Stimulated activated CD4-positive, alpha-beta T cell treated with anti-CD3 and anti-CD28 coated beads, Interleukin-15, amount 100 ng/mL, for 48 hours (primary cell): ENCODE results near the gene PTPRR.

Experiments
- DNase-seq, 2 donors: peaks; one replicate each; pipeline ENCODE4 v3.0.0-alpha.2; 2020; ENCODE audit warnings: low read depth in 2 of 2

The PTPRR gene

DNA sequence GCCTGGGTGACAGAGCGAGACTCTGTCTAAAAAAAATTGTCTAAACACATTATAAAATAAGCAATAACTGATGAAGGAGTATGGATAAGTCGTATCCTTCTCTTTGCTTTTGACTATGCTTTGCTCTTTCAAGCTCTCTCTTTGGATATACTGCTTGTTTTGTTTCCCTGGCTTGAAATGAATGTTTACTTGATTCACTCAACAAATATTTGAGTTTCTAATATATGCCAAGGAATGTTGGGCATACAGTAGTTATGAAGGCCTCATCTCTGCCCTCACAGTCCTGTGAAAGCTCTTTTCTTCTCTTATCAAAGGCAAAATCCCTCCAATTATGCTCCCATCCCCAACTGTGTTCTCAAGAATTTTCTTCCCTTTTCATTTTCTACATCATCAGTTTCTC lies 123.5 kb downstream of the PTPRR start:
- no peak for DNase-seq

GRCh38 chr12:70795608-70796007 lies 124.9 kb downstream of the PTPRR start:
- no peak for DNase-seq

DNA sequence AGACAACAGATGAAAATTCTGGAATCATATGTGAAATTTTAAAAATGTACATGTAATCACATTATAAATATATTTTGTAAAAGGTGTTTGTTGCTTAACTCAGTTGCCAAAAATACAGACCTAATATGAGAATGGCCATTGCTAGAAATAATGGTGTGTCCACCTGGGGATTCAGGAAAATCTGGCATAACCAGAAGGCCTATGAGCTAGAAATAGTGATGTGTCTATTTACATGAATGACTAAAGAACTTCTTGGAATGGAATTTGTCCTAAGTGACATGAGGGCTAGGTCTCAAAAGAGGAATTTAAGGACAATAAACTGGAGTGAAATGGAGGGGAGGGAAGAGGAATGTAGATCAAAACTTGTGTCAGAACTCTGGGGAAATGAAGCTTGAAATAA lies 126.4 kb downstream of the PTPRR start:
- DNase-seq = no peak

DNA sequence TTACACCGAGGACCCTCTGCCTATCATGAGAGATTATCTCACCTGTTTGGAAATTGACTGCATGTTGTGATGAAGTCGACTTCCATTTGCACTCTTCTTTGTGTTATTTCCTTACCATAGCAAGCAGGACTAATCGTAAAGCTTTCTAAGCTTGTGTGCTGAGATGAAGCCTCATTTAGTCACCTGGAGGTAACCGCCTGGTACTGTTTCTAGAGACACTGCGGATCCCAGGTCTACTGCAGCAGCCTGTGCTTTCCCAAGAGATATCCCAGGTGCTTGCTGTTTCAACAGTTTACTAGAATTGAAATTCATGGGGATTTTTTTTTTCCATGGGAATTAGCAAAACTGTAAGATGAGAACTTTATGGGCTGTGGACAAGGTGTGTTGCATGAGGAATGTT lies 131.8 kb downstream of the PTPRR start:
- no peak for DNase-seq

DNA sequence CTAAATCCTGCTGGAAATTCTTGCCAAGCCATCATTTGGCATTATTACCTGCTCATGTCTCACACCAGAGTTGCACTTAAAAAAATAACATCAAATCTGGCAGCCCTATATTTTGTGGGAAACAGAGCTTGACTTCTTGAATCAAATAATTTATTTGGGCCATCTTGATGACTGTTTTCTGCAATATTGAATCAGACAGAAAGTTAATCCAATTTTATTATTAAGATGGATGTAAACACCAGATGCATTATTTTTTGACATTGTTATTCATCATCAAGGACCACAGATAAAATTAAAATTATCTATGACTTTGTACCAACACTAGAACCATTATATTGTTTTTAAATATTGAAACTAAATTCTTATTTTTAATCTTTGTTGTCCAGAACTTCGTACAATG lies 132.9 kb downstream of the PTPRR start:
- no peak for DNase-seq

DNA sequence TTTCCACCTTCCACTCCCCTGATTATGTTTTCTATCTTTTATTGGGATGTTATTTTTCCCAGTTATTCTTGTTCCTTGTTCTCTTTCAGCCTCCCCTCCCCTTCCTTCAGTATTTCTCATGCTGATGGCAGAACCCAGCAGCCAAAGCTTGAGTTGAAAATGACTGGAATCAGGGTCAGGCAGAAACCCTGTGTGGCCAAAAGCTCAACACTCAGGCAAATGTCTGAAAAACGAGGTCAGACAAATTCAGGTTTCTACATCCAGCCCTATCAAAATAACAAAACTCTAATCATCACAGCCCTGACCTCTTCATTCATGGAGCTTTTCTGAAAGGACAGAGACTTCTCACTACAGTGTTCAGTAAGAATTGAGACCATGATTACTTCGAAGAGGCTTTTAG lies 134.6 kb downstream of the PTPRR start:
- DNase-seq = no peak

DNA sequence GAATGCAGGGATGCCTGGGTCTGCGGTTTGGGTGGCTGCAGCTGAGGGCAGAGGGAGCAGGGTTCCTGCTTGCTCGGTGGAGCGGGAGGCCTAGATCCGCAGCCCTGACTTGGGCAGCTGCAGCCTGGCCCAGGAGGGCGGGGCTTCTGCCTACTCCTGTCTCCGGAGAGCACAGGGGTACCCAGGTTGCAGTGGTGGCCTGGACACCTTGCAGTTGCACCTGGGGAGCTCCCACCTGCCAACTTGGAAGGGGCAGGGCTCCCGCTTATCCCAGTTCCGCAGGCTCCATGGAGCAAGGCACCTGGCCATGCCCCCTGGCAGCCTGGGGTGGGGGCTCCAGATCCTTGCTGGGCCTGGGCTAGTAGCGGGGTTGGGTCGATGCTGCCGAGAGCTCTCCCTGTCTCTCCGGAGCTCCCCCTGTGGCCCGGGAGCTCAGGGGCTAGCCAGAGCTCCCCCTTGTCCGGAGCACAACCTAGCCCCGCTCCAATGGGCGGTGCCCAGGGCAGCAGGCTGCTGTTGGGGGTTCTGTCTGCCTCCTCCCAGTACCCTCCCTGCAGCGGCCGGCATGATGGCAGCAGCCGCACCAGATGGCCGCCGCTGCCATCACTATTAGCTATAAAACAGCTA lies 136.4 kb downstream of the PTPRR start:
- DNase-seq = no peak

DNA sequence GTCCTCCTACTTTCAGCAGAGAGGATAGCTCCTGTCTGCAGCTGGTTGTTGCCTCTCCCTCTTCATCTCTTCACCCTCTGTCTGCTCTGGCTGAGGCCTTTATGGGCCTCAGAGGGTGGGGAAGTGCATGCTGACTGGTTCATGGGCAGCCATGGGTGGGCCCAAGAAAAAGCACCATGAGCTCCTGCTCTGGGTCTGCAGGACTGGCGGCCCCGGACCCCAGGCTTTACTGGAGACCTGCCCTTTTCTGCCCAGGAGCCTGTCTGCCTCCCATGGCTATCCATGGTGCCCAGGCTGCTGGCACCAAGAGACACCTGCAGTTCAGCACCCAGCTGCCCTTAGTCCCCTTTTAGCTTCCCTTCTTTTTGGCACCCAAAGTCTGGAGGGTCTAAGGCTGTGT lies 137.1 kb downstream of the PTPRR start:
- no peak for DNase-seq

DNA sequence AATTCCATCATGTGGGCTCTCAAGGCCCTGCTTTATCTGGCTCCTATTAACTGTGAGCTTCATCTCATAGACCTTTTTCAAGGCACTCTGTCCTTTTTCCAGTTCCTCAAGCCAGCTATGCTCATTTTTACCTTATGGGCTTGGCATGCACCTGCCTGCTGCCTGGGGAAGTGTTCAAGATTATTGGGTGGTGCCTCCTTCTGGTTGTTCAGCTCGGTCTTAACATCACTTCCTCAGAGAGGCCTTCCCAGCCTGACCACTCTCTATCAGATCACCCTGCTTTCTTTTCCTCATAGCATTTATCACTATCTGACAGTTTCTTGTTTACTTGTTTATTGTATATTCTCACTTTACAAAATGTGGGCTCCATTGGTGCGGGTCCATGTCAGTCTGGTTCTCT lies 141.3 kb downstream of the PTPRR start:
- DNase-seq = no peak

DNA sequence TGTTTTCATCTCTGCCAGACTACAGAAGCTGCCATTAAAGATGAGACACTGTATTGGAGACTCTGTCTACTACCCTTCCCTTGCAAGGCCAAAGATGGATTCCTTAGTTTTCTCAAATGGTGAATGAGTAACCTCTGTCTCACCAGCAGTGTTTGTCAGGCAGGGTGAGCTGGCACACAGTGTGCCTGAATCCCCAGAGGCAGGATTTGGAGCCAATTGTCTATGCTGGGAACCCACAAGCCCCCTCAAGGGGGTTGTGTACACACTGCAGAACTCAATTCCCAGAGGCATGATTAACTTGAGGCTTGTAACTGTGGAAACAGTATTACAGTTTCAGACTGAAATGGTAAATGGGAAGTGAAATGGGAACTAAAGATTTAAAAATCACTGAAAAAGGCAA lies 146.5 kb downstream of the PTPRR start:
- no peak for DNase-seq

DNA sequence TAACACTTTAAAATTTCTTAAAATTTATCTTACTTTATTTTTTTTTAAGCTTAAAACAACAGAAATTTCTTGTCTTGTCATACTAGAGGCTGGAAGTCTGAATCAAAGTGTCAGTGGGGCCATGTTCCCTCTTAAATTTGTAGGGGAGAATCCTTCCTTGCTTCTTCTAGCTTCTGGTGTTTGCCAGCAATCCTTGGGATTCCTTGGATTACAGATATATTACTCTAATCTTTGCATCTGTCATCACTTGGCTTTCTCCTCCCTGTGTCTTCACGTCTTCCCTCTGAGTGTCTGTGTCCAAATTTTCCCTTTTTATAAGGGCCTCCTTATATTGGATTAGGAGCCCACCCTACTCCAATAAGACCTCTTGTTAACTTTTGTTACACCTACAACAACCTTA lies 147.7 kb downstream of the PTPRR start:
- DNase-seq = no peak

DNA sequence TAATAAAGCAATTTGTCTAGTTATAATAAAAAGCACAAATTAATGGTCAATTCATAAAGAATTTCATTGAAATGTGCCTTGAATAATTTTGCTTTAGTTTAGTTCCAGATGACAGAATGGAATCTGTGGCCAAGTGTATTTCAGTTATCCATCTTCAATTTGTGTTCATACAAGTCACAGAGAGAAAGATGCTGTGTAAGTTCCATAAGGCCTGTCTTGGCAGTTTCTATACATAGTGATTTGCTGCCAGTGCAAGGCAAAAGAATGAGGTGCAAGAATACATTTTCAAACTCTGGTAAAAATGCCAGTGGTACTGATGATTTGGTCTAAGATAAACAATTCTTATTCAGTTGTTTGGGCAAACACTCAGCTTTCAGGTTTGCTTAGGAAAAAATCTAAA lies 149.0 kb downstream of the PTPRR start:
- DNase-seq = no peak

GRCh38 chr12:70763666-70764065 lies 156.9 kb downstream of the PTPRR start:
- DNase-seq = no peak

DNA sequence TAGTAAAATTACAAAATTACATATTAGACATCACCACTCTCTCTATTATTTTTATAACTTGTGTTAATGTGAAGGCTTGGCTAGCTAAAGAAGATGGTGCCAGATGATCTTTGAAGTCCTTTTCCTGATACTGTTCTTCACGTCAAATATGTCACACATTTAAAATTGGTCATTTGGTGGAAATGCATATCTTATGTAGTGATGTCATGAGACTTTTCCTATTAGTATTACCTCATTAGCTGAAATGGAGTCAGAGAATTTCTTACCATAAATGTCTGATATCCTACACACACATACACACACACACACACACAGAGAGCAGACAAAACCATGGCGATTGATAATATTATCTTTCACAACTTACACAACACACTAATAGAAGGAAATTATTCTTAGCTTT lies 158.5 kb downstream of the PTPRR start:
- no peak for DNase-seq

GRCh38 chr12:70759161-70759918 lies 161.2 kb downstream of the PTPRR start:
- no peak for DNase-seq

GRCh38 chr12:70758494-70758845 lies 162.1 kb downstream of the PTPRR start:
- DNase-seq = no peak

DNA sequence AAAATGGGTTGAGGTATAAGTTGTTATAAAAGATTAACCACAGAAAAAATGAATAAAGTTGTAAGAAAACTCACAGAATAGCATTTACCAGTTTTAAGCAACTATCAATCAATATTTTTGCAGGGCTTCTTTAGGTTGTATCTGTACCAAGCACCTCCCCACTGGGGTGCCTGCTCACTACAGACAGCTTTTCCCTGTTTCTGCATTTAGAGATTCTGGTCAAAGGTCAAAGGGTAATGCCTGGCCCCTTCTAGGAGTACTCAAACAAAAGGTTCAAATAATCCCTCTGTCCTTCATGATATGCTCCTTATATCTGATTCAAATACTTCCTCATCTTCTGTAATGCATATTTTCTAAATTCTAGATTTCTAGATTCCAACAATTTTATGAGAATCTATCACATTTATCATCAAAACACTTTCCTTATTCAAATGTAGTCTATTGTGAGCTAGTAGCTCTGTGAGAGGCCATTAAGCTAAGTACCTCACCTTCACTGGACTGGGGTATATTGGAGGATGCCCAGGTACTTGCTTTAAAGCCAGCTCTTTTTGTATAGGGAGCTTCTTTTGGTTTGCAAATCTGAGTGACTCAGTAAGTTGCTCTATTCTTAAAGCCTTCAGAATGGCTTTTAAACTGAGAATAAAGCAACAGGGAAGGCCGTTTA lies 162.6 kb downstream of the PTPRR start:
- no peak for DNase-seq

DNA sequence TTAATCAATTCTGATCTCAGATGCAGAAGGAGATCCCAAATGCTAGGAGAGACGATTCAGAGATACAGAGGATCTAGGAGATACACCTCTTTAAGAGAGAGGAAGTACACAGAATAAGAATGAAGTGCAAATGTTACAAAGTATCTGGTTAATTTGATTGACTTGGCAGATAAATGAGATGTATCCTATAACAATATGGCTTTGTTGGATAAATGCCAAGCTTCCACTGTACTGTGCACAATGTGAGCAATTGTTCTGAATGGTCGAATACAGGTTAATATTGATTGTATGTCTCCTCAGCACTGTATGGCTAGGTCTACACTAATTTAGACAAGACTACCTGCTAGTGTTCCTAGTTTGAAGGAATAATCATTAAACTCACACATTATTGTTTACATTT lies 163.7 kb downstream of the PTPRR start:
- DNase-seq = no peak

DNA sequence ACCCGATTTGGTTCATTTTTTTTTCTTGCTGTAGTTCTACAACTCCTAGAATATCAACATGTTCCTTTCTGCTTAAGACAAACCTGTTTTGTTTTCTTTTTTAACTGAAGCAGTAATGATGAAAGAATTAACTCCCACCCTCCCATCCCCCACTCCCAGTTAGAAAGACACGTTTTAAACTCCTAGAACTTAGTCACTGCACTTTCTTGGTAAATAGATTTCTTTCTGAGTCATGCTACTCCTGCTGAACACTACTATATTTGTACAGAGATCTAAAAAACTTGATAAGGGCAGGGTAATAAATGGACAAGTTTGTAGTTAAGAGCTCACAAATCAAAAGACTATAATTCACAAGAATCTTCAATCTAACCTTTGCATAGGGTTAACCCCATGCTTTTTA lies 164.4 kb downstream of the PTPRR start:
- no peak for DNase-seq

GRCh38 chr12:70754330-70754741 lies 166.2 kb downstream of the PTPRR start:
- DNase-seq = no peak

GRCh38 chr12:70752327-70752726 lies 168.2 kb downstream of the PTPRR start:
- DNase-seq = no peak

DNA sequence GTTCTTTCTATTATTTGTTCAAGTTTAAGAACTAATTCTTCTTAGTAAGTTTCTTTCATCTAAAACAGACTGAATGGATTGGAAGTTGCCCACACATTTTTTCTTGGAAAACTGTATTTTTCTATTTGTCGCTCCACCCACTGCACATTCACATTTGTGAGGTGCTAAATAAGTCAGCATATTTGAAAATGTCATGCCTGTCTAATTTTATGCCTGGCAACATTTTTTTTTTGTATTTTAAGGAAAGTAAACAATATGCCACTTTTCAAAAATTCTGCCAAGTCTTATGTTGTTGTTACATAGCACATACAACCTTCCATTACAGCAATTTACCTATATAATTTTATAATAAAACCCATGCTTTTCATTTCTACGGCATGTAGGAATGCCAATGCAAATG lies 170.6 kb downstream of the PTPRR start:
- no peak for DNase-seq

DNA sequence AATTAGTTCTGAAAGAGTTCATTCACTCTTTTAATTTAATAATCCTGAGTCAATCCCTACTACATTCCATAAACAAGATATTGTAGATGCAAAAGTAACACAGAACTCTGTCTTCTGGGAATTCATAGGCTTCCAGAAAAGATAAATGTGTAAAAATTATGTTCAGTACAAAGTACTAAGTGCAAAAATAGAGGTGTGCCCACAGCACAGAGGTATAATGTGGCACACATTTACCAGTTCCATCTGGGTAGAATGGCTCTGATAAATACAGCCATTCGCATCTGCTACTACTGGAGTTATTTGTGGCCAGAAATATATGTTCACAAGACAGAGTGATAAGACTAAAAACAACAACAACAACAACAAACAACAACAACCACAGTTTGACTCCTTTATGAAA lies 171.7 kb downstream of the PTPRR start:
- DNase-seq = no peak
